Stimulated activated CD4-positive, alpha-beta T cell treated with anti-CD3 and anti-CD28 coated beads, TNF-alpha, amount 100 ng/mL, for 4 hours (primary cell): Measurements from ENCODE around the gene PRRC2A.
"Not testable (repeated sequence)": the region's sequence is repeated elsewhere in the genome, so short reads cannot be mapped to it uniquely, and the experiment has no call there.

ENCODE experiments used
- DNase-seq, 3 experiments: peaks; one replicate each; pipeline ENCODE4 v3.0.0-alpha.2; 2020; ENCODE audit warnings: low read depth in 3 of 3

PRRC2A gene

GRCh38 chr6:31585491-31585890, 35.0 kb upstream of the PRRC2A start:
- no peak for DNase-seq

DNA sequence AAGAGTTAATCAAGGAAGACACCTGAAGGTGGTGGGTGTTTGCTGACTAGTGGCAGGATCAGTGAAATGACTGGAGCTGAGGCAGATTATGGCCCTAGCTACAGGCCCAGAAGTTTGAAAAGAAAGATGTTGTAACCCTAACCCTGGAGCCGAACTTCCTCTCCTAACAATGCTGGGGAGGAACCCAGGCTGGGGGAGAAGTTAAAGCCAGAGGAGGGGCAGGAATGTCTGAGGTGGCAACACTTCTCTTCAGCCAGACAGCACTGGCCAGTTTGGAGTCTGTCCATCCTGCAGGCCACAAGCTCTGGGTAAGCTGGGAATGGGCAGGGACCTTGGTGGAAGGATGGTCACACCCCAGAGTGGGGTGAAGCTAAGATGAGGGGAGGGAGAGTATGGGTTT, 34.5 kb upstream of the PRRC2A start, which contains the start of gene LST1:
Gene LST1, plus strand, starts transcription at position 270 of the 400 bp plus-strand sequence. CDS start 1,023 bp downstream, outside the sequence.
- DNase-seq: no peak

DNA sequence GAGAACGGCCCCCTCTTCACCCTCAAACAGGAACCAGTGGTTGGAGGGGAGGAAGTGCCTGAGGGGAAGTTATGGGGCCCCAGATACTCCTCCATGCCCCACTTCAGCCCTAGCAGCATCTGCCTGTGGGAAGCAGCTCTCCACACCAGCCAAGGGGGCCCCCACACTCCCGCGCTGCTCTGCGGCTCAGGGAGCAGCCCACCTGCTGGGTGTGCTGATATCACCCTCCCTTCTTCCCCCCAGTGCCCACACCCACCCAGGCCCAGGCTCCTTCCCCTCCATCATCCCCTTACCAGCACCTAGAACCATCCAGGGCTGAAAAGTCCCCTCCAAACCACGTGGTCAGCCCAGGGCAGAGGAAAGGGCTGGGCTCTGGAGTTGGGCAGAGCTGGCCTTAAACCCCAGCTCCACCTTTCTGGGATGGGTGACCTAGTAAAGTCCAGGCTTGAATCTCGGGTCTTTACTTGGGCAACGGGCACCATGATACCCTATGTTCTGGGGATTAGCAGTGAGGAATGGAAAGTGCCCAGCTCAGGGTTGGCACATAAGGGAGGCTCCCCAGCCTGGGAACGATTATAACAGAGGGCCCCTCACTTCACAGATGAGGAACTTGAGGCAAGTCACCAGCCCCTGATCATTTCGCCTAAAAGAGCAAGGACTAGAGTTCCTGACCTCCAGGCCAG, 33.8 kb upstream of the PRRC2A start:
- no peak for DNase-seq

- no peak for DNase-seq
Observed at GRCh38 chr6:31587791-31588777, 32.4 kb upstream of the PRRC2A start.

- DNase-seq: no peak
Observed at GRCh38 chr6:31588871-31589650, 31.5 kb upstream of the PRRC2A start.

GRCh38 chr6:31590691-31591090, 29.8 kb upstream of the PRRC2A start:
- not testable (repeated sequence) for DNase-seq

DNA sequence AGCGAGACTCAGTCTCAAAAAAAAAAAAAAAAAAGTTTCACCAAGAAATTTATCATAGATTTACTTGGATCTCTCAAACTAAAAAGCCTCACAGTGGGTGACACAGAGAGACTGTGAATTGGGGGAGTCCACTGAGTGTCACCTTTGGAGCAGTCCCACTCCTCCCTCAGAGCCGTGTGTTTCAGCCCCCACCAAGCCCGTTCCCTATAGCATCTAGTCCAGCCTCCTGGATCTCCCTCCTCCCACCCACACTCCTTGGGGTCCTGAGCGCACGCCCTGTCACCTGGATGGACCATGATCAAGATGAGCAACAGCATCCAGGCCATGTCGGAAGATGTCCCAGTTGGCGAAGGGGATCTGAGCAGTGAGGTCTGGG, 28.1 kb upstream of the PRRC2A start:
- no peak for DNase-seq

DNA sequence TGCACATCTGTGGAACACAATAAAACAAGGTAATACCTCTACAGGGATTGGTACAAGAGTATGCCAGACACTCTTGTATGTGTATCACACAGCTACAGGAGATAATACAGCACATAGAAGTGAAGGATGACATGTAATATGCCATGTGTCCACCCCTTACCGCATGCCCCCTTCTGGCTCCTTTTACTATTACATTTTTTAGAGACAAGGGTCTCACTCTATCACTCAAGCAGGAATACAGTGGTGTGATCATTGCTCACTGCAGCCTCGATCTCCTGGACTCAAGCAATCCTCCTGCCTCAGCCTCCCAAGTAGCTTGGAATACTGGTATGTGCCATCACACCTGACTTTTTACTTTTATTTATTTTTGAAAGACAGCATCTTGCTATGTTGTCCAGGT, 23.5 kb upstream of the PRRC2A start:
- DNase-seq: no peak

DNA sequence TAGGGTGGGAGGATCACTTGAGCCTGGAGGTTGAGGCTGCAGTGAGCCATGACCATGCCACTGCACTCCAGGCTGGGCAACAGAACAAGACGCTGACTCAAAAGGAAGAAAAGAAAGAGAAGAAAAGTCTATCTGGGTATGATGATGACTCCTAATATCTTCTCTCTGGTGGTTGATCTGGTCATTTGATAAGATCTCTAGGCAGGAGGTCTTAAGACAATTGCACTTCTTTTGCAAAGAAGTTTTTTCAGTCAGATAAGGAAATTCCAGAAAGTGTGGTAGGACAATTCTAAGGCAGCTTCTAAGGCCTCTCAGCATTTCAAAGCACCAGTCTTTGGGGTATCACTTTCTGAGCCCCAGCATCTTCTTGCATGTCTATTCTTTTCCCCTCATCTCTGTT, 13.2 kb upstream of the PRRC2A start:
- DNase-seq: no peak

GRCh38 chr6:31609519-31610406, 10.8 kb upstream of the PRRC2A start:
- no peak for DNase-seq

DNA sequence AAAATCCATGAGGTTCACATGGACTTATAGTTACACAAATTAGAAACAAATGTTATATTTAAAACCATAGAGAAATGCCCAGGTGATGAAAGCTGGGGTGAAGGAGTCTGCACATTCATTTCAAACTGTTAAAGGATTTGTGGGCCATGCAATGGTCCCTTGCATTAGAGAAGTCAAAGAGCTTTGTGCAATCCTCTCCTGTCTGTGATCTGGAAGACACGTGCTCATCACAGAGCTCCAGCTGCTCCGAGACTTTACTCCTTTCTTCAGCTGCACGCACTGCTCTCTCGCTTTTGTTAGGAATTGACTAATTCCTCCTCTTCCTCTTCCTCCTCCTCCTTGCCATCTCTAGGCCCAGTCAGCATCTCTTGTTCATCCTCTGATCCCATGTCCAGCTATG, 9.5 kb upstream of the PRRC2A start:
- DNase-seq: no peak

- DNase-seq: no peak
Observed at GRCh38 chr6:31614075-31614619, 6.4 kb upstream of the PRRC2A start.

DNA sequence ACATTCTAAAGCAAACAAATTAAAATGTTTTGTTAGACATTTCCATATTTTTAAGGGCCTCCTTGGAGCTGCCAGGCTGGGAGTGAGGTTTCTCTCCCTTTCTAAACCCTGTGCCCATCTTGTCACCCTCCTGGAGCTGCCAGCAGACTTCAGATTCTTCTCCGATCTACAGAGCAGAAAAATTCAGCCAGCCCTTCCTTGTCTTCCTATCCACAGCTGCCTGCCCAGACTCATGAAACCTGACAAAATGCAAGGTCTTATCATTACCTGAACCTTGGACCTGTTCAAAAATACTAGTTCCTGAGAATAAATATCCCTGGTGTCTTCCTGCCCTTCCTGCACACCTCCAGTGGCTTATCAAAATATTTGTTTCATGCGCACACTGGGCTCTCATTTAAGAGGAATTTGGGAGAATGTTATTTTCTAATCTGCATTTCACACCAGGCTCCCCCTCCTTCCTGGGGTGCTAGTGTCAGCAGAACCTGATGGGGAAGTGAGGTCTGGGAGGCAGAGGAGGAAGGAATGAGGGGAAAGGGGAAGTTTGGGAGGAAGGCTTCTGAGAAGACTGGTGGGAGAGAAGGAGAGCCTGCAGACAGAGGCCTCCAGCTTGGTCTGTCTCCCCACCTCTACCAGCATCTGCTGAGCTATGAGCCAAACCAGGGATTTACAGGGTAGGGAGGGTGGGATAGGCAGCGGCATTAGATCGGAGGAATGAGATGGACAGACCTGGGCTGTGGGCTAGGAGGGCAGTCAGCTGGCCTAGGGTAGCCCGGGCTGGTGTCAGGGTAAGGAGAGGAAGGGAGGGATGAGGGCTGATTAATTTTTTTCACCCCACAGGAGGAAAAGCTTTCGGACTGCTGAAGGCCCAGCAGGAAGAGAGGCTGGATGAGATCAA, 5.6 kb upstream of the PRRC2A start, which contains the start of gene AIF1:
Gene AIF1, plus strand, starts transcription at position 551 of the 895 bp plus-strand sequence. Its CDS starts 96 bp downstream, at position 647.
- no peak for DNase-seq

GRCh38 chr6:31615748-31616147, 4.8 kb upstream of the PRRC2A start:
- no peak for DNase-seq

DNA sequence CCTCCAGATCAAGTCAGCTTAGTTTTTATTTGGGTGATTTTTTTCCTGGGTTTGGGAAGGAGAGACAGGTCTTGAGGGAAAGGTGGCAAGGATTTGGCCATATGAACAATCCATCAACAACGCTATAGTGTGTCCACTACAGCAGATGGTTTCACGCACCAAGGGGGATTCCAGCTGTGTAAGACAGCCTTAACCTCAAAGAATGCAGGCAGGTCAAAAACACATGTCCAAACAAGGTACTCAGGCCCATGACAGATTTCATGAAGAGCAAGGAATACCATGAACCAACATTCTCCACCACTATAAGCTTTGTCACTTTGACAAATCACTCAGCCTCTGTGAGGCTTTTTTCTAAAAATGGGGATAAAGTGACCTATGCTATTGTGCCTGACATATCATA, 3.5 kb upstream of the PRRC2A start:
- DNase-seq: no peak

DNA sequence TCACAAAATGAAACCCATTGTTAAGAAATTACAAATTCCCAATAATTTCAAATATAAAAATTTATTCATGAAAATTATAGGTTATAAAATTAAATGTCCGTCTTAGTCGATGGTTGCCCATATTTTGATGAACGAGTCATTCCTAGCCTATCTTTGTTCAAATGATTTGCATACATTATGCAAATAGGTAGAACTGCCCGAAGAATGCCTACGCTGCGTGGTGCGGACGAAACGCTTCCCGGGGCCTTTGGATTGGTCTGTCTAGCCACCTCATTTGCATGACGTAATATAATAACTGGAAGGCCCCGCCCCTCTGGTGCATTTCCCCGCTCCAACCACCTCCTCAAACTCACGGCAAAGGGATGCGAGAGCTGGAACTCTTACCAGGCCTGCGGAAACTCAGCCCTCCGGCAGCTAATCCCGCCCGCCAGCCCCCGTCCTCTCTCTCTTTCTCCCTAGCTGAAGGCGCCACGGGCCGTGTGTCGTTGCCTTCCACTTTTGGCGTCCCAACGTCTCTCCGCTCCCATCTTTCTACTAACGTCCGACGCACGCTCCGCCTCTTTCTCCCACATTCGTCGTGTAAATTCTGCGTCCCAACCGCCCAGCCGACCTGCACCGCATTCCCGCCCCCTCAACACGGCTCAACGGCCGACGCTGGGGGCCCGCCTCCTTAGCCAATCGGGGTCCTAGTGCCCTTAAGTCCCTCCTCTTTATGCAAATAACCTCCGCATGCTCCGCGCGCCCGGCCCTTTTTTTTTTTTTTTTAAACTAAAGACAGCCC, 520 bp upstream of the PRRC2A start:
- DNase-seq: peak; percentile 84 to 96 (median 90)

GRCh38 chr6:31621320-31621939, 915 bp downstream of the PRRC2A start:
- DNase-seq: no peak

GRCh38 chr6:31621991-31622390, 1.5 kb downstream of the PRRC2A start:
- no peak for DNase-seq
